Activated T-helper 1 cell treated with anti-CD3 and anti-CD28 coated beads, Interleukin-2, amount 50 U/mL, for 16 hours (primary cell): Measurements from ENCODE around the gene CD7.

Source experiments
- DNase-seq, 2 donors: peaks; one replicate each; pipeline ENCODE4 v3.0.0-alpha.2; 2020; ENCODE audit warnings: low read depth in 1 of 2, low spot score in 1 of 2

CD7 gene

DNA sequence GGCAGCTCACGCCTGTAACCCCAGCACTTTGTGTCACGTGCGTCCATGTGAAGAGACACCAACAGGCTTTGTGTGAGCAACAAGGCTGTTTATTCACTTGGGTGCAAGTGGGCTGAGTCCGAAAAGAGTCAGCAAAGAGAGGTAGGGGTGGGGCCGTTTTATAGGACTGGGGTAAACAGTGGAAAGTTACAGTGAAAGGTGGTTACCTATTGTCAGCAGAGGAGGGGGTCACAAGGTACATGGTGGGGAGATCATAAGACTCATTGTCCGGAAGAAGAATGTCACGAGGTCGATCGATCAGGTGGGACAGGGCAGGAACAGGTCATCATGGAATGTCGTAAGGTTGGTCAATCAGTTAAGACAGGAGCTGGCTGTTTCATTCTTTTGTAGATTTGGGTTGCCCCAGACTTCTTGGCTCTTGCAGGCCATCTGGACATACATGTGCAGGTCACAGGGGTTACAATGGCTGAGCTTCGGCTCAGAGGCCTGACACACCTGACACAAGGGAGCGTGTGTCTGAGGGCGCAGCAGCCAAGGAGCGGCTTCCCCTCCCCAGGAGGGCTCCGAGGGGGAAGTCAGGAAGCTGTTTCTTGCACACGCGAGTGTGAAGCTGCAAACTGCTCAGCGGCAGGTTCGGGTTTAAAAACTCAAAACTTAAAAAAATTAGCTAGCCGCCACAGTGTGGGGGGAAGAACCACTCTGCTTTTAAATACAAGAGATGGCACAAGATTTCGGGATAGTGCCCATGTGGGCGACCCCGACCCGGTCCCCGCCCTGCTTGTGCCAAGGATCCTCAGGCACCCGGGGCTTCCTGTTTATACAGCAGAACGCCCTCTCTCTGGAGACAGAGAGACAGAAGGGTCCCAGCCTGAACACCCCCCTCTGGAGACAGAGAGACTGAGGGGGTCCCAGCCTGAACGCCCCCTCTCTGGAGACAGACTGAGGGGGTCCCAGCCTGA is 29.2 kb upstream of the CD7 start:
- DNase-seq = no peak

DNA sequence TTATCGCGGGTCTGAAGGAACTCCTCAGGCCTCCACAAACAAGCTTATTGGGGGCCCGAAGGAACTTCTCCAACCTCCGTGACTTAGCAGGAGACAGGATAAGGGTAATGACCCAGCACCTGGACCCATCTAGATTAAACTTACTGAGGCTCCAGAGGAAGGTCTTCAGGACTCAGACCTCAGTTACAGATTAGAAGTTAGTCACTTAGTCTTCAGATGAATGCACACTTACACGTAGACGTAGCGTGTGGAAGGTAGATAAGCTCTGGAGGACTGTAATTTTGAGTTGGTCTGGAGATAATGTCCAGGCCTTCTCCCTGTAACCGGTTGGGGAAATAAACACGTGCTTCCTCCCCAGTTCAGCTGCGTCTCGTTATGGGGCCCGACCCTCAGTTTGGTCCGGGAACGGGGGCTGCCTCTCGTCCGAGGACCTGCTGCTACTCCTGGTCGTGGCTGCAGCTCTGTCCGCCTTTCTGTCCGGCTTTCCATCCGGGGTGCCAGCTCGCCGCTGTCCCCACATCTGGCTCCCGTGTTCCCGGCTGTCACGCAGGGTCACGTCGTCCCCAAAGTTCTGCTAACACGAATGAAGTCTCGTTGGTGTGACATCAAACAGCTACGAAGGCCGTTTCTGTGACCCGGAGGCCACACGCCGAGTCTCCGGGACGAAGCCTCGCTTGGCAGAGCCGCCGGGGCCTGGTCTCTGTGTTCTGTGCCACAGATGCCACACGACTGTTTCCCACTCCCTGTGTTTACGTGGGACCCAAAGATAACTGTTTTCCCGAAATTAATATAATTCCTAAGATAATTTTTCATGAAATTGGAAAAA is 28.0 kb upstream of the CD7 start:
- no peak for DNase-seq

DNA sequence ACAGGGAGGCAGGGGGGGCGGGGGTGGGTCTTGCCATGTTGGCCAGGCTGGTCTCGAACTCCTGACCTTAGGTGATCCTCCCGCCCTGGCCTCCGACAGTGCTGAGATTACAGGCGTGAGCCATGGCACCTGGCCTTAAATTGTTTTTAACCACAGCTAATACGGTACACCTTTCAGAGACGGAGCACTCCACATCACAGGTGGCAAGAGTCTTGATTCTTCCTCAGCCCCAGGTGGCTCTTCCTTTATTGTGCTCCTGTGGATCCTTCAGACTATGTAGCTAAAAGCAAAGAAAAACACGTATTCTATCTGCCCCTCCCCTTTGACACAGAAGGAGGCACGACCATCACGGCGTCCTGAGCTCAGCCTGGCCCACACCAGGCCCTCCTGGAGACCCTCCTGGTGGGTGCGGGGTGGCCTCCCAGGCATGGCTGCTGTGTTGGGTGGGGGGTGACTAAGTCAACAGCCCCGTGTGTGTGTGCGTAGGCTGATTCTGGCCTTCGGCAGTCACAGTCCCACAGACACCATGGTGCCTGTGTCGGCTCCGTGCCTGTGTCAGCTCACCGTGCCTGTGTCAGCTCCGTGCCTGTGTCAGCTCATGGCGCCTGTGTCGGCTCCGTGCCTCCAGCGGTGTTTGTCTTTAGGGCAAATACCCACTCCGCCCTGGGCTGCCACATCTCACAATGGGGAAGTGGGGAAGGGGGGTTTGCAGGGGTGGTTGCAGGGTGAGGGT is 26.9 kb upstream of the CD7 start:
- DNase-seq = no peak

DNA sequence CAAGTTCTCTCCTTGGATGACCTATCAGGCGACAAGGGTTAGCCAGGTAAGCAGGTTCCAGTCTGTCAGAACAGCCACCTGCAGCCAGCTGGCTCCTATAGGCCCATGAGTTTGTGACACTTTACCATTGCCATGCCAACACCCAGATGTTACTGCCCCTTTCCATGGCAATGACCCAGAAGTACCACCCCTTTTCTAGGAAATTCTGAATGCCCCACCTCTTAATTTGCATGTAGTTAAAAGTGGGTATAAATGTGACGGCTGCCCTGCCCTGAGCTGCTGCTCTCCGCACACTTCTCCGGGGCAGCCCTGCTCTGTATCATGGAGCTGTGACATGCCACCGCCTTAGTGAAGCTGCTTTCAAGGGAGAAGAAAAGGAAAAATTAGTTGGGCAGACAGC is 26.2 kb upstream of the CD7 start:
- no peak for DNase-seq

DNA sequence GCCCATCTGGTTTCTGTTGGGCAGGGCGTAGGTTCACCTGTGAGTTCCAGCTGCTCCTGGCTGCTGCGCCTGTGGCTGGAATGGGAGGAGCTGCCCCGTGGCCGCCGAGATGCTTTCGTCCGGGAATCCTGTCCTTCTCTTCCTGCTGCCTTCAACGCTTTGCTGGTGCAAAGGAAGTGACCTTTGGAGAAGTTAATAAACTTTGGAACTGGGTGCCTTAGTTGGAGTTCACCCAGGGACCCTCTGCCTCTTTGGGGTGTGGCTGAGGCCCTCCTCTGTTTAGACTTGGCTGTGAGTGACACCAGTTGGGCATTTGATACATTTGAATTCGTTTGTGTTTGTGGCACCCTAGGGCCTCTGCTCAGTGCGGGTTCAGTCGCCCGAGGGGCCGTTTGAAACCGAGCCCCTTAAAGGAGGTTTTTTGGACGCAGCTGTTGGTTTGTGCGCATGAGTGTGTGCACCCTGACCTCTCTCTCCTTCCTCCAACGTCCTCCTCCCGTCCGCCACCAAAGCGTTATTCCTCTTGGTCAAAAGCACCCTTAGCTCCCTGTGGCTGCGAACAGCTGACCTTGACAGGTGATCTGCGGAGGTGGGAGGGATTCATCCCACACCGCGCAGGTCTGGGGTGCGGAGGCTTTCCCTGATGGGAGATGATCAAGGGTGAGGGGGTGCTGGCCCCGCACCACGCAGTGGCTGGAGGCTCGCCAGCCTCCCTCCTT is 25.1 kb upstream of the CD7 start:
- DNase-seq = no peak

DNA sequence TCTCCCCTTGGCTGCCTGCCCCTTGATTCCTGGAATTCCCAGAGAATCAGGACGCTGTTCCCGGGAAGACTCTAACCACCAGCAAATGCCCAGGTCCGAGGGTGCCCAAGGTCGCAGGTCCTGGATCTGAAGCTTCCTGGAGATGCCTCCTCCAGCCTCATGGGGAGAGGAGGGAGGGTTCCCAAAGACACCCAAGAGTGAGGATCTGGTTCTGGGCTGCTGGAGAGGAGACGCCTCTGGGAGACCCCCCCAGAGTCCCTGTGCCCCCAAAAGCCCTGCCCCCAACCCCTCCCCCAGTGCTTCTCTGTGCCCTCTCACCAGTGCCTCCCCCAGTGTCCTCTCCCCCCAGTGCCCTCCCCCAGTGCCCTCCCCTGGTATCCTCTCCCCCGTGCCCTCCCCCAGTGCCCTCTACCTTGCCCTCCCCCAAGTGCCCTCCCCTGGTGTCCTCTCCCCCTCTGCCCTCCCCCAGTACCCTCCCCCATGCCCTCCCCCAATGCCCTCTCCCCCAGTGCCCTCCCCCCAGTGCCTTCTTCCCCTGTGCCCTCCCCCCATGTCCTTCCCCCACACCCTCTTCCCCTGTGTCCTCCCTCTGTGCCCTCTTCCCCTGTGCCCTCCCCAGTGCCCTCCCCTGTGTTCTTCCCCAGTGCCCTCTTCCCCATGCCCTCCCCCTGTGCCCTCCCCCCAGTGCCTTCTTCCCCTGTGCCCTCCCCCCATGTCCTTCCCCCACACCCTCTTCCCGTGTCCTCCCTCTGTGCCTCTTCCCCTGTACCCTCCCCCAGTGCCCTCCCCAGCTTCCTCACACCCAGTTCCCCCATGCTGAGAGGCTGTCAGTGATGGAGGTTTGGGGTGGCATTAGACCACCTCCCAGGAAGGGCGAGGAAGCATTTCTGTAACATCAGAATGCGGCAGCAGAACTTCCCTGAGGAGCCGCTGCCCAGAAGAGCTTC is 22.5 kb upstream of the CD7 start:
- no peak for DNase-seq

DNA sequence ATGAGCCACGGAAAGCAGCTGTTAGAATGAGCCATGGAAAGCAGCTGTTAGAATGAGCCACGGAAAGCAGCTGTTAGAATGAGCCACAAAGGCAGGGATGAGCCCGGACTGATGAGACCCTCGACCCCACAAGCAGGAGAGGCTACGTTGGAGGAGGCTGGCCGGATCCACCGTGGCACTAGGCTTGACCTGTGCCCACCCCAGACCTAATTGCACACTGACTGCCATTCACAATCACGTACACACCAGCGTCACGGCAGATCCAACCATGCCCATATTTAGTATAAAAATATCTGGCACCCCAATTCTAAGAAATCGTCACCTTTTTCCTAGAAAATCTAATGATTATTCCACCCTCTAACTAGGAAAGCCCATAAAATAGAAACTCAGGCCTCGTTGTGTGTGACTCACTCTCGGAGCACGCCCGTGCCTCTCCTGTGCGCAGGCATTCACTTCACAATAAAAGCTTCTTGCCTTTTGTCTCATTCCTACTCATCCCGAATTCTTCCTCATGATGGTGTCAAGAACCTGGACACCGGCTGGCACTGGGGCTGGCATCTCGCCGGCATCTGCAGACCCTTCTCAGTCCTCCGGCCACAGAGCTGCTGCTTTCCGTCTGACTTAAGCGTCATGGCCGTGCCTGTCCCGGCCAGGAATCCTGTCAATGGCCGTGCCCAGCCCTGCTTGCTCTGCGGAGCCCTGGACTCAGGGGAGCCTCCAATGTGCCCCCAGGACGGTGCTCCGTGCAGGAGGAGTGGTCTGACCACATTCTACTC is 21.6 kb upstream of the CD7 start:
- DNase-seq = no peak

DNA sequence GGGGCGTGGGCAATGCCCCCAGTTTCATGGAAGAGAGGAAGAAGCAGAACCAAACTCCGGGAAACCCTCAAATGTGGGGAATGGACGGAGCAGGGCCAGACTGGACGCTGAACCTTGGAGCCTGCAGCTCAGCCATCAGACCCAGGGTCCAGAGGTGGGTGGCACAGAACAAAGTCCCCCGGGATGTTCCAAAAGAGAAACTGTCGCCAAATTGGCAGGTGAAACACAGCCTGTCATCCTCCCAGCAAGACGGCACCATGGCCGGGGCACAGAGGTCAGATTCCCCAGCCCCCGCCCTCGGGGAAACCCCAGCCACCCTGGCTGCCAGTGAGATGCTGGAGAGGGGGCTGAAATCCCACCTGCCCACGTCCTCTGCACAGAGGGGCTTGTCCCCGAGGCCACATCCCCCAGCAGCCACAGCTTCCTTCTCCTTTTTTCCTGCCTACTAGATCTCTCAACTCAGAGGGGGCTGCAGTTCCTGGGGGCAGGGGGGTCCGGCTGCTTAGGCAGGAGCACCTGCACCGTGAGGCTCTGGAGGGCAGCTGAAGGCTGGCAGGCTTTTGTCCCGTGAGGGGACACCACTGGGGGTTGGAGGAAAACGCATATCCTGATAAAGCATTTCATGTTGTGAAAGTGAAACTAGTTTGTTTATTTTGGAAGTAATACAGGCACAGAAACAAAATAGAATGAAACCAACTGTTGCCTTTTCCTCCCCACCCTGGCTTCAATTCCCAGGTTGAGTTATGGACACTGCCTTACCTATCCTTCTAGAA is 17.4 kb upstream of the CD7 start:
- DNase-seq = no peak

DNA sequence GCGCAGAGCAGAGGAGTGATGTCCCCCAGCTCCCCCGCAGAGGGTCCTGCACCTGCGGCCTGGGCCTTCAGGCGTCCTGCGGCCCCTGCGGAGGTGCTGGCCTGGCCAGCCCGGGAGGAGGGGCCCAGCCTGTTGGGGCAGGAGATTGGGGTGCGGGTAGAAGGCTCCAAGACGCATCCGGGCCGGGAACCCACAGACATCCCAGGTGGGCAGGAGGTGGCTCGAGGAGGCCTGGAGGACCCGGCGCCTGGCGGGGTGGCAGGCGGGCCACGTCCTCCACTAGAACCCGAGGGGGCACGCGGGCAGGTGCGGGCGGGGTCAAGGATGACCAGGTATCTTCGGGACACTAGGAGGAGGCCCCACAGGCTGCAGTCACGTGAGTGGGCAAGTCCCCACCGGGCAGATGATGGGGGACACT is 16.8 kb upstream of the CD7 start:
- no peak for DNase-seq

DNA sequence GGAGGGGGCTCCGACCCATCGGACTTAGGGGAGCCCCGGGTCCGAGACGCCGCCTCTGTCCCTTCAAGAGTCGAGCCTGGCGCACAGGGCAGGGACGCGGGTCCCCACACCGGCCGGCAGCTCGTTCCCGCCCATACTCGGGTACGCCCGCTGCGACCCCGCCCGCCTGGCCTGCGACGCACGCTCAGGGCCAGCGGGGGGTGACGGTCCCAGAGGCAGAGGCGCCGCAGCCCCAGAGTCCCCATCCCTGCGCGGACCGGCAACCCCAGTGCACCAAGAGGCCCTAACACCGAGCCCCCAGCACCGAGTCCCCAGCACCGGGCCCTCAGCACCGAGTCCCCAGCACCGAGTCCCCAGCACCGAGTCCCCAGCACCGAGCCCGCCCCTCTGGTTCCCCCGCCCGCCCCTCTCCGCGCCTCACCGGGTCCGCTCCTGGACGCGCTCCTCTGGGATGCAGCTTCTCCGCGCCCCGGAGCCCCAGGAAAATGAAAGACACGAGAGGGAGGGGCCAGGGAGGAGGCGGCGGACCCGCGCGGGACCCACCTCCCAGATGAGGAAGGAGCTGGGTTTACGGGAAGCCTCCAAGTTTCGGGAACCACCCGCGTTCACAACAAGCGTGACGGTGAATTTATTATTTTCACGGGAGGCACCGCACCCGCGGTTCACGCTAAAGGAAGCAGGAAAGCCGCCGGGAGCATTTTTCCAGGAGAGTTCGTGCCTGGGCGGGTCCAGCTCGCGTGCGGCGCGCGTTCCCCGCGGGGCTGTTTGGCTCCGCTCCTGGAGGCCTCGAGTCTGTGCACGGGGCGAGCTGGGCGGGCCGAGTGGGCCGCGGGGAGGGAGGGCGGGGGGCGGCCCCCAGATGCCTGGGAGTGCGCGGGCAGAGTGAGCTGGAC is 16.1 kb upstream of the CD7 start, which contains the start of gene SECTM1:
SECTM1 (minus strand) TSS at position 488 of the 893 bp plus-strand sequence. CDS start 6,526 bp downstream, outside the sequence.
- DNase-seq = no peak

DNA sequence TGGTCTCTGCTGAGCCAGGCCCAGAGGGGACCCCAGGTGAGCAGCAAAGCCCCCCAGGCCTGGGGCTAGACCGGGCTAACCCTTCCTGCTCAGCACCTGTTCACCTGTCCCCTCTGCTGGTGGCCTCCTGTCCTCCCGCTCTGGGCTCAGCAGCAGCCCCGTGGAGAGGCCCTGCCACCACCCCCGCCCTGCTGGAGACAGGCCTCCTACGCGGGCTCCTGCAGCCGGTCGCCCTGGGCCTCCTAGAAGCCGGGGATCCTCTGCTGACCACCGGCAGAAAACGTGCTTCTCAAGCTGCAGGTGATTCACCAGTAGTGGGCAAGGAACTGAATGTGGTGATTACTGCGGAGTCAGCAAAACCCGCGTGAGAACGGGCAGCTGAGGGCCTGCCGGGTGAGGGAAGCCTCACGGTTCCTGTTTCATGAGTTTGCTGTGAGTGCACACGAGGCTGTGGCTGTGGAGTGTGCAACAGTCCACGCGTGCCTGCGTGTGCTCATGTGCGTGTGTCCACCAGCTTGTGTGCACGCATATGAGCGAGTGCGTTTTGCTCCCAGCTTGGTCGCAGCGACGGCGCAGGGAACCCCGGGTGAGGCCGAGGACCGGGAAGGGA is 15.4 kb upstream of the CD7 start:
- no peak for DNase-seq

DNA sequence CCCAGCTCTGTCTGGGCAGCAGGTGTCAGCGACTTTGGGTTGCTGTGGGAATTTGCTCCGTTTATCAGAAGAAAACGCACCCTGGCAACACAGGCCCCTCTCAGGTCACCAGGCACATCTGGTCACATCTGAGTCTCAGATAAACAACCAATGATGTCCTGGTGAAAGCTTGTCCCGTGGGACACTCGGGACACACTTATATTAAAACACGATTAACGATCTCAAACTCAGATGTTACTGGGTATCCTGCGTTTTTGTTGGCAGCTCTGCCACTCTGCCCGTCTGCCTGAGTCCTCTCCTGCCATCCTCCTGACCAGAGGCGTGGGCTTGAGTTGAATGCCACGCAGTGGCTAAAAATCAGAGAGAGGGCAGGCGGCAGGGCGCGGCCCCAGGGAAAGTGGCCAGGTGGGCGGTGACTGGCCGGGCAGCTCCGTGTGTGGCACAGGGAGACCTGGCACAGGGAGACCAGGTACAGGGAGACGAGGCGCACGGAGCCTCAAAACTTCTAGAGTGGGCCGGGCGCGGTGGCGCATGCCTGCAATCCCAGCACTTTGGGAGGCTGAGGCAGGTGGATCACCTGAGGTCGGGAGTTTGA is 14.0 kb upstream of the CD7 start:
- no peak for DNase-seq

DNA sequence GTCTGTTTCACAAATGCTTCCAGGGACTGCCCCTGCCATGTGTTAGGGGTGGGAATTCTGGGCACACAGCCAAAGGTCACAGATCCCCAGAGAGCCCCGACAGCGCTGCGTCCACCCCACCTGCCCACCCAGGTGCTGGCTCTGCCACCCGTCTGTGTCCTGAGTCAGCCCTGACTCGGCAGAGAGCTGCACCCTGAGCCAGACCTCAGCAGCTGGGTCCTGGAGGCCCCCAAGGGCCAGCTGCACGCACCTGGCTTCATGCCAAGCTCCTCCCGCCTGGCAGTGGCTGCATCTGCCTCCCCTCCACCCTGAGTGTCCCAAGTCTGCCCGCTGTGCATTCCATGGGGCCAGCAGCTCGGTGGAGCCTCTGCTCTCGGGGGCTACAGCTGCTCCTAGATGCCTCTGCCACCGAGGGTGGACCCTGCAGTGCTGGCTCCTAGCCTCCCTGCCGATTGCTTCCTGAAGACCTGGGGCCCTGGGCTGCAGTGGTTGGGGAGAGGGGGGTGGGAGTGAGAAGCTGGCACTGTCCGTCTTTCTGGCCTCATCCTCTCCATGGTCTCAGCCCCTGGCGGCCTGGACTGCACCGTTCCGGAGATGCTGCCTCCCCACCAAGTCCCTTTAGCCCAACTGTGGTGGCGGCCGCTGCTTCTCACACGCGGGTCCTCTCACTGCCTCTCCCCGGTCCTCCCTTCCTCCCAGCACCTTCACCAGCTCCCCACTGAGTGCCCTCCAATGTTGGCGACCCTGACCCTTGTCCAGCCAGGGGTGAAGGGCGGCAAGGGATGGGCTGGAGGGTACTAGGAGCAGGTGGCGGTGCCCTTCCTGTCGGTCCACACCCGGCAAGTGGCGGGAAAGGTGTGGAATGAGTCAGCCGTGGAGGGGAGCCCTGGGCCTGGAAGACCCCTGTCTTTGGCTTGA is 13.2 kb upstream of the CD7 start:
- DNase-seq = no peak

DNA sequence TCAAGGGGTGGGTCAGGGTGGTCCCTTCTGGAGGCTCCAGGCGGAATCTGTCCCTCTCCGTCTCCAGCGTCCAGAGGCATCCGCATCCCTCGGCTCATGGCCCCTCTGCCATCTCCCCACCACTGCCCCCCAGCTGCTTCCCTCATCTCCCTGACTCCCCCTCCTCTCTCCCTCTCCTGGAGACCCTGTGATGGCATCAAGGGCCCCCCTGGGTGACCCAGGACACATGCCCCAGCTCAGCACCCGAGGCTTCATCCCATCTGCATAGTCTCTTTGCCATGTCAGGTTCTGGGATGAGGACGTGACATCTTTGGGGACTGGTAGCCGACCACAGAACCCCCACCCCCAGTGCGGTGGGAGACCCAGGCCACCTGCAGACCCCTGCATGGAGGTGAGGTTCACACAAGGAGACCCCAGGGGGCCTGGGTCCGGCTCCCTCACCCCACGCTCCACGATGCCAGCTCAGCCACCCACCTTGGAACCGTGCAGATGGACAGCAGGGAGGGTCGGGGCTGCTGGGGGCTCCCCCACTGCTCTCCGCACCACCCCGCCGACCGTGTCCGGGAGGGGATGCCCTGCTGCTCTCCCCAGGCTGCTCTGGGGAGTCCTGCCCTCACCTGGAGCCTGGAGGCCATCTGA is 12.4 kb upstream of the CD7 start:
- no peak for DNase-seq
